ENCODE results near the gene TOP2A.

DNA sequence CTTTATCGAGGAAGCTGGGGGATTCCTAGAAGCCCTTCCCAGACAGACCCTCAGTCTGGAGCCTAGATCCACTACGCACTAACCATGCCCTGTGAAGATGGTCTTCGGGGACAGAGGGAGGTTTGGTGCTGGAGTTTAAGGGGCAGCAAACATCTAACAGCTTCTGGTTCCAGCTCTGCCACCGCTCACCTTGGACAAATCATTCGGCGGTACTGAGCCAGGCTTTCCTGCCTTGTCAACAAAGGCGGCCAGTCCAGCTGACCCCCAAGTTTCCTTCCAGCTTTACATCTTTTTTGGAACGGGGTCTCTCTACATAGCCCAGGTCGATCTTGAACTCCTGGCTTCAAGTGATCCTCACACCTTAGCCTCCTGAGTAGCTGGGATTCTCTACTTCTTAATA lies 52.8 kb downstream of the TOP2A start:
- TF ChIP-seq, protein P1, sequence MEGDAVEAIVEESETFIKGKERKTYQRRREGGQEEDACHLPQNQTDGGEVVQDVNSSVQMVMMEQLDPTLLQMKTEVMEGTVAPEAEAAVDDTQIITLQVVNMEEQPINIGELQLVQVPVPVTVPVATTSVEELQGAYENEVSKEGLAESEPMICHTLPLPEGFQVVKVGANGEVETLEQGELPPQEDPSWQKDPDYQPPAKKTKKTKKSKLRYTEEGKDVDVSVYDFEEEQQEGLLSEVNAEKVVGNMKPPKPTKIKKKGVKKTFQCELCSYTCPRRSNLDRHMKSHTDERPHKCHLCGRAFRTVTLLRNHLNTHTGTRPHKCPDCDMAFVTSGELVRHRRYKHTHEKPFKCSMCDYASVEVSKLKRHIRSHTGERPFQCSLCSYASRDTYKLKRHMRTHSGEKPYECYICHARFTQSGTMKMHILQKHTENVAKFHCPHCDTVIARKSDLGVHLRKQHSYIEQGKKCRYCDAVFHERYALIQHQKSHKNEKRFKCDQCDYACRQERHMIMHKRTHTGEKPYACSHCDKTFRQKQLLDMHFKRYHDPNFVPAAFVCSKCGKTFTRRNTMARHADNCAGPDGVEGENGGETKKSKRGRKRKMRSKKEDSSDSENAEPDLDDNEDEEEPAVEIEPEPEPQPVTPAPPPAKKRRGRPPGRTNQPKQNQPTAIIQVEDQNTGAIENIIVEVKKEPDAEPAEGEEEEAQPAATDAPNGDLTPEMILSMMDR (conservative IDR thresholded peaks at IDR 0.05 in 1 of 2, IDR thresholded peaks at IDR 0.05 in 1 of 2; ENCODE audit: extremely low read depth in 1 of 2, insufficient read depth in 1 of 2, low read depth in 1 of 2, low read length in 2 of 2), result no peak
- no peak for TF ChIP-seq EZH2 (IDR thresholded peaks at IDR 0.05; ENCODE audit: borderline replicate concordance, low read length)
